Measurements from ENCODE around the gene ERGIC2.

ERGIC2 gene

DNA sequence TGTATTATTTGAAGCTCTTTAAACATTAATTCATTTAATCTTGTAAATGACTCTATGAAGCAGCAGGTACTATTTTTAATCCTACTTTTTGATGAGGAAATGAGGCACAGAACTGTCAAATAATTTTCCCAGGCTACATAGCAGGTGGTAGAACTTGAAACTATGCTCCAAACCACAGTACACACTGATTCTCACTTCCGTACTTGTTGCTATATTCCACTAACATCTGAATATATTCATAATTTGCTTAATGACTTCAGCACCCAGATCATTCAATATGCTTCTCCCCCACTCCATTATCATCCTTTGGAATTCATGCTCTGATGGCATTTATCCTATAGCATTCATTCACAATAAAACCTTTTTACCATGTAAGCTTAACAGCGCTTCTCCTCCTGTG is 4.9 kb downstream of the ERGIC2 start:
- in situ Hi-C loops (cut with MboI; ENCODE audit: low sequenced_read_pairs): no loop called here

DNA sequence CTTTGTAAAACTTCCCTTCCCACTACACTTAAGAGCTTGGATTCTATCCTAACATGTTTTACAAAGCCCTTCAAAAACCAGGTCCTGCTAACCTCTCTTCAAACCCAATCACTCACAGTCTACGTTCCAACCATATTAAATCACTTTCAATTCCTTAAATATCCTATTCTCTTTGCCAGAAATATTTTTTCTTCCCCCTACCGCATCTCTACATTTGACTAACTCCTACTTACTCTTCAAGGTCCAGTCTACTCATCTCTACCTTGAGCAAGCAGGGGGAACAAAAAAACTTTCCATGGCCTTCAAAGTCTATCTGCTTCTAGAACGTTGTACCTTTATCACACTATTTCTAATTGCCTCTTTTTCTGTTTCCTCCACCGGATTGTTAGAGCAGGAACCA is 6.1 kb downstream of the ERGIC2 start:
- in situ Hi-C loops (cut with MboI; ENCODE audit: low sequenced_read_pairs): no loop called here

DNA sequence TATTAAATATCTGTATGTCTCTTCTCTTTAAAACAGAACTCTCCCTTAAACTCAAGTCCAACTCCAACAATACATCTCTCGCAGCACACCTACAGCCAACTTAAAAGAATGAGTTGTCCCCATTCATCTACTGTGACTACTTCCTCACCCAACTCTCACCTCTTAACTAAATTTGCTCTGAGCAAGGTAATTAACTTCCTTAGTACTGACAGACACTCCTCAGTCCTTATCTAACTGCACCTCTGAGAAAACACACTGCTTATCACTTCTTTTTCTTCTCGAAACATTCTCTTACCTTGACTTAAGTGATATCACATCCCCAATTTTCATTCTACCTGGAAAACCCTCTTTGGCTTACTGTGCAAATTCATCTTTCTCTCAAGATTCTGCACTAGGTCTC is 7.0 kb downstream of the ERGIC2 start:
- in situ Hi-C loops (cut with MboI; ENCODE audit: low sequenced_read_pairs): no loop called here

DNA sequence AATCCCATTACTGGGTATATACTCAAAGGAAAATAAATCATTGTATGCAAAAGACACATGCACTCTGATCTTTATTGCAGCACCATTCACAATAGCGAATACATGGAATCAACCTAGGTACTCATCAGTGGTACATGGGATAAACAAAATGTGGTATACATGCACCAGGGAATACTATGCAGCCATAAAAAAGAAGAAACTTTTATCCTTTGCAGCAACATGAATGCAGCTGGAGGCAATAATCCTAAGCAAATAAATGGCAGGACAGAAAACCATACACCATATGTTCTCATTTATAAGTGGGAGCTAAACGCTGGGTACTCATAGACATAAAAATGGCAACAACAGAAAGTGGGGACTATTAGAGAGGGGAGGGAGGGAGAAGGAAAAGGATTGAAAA is 15.9 kb downstream of the ERGIC2 start:
- in situ Hi-C loops (cut with MboI; ENCODE audit: low sequenced_read_pairs): no loop called here

DNA sequence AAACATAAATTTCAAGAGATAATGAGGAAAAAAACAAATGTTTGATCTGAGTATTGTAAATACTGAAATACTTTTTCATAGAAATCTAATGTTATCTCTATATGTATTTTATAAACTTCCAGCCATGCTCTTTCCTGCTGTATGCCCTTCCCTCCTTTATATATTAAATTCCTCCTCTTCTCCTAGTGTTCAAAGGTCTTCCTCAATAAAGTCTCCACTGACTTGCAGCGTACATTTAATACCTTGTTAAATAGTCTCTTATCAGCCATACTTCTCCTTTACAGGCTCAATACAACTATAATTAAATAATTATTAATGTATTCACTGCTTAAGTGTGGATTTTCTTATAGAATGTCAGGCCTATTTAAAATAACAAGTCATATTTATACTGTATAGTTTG is 26.0 kb downstream of the ERGIC2 start:
- in situ Hi-C loops (cut with MboI; ENCODE audit: low sequenced_read_pairs): no loop called here

DNA sequence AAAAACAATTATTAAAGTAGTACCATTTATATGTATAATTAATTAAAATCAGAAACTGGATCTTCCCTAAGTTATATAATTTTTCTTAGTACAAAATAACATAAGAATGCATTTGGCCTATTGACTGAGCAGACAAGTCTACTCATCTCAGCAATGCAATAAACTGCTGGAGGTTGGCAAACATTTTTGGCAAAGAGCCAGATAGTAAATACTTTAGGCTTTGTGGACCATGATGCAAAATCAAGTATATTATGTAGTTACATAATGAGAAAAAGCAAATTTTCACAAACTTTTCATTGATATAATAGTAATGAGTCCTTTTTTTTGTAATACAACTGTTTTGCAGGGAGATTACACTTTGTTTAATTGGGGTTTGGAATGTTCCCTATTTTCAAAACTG is 30.9 kb downstream of the ERGIC2 start:
- in situ Hi-C loops (cut with MboI; ENCODE audit: low sequenced_read_pairs): no loop called here

DNA sequence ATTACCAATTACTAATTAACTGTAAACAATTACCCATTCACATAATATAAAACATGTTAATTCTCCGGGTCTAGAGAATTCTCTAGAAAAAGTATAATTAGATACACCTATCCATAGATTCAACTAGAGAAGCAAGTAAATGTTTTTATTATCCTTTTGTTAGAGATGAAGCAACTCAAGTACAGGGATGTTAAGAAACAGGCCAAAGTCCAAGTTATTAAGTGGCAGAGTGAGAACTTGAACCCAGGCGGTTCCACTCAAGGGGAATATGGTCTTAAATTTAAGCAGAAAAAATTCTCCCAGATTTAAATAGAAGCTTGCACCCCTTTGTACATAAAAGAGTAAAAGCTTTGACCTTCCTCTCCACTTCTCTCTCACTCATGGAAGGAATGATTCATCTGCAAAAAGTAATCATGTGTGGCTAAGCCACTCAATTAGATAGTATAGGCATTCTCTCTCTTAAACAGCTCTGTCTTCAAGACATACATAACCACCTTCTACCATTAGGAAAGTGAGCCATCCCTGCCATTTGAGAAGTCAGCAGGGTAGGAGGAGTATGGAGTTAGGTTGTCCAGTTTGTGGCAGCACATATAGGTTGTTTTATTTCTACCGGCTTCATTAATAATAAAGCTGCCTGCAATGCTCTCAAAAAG is 34.1 kb downstream of the ERGIC2 start:
- in situ Hi-C loops (cut with MboI; ENCODE audit: low sequenced_read_pairs): no loop called here

DNA sequence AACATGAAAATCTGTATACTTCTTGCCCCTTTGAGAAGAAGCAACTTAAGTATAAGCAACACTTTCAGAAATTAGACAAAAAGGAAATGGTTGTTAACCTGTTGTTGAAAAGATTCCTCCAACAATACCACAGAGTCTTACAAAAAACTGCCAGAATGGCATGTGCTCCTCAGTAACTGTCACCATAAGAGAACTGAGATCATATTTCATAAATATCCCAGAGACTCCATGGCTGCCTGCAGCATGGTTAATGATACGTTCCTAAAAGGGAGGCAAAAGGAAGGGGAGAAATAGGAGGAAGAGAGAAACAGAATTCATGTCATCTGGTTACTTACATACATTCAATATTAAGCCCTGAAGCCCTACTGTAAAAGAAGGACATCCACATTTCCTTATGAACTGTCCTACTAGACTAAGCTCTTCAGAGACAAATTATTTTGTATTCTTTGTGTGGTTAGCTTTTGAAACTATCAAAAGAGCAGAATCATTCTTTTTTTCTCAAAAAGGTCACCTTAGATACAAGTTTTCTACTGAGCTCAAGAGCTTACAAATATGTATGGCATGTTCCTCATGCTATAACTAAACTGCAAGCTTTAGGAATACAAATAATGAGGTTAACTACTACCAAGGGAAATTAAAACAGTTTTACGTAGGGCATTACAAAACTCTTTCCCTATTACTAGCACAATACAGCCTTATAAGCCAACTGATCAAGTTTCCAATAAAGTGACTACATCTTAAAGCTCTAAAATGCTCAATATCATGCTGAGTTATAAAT is 37.8 kb downstream of the ERGIC2 start:
- in situ Hi-C loops (cut with MboI; ENCODE audit: low sequenced_read_pairs): no loop called here

DNA sequence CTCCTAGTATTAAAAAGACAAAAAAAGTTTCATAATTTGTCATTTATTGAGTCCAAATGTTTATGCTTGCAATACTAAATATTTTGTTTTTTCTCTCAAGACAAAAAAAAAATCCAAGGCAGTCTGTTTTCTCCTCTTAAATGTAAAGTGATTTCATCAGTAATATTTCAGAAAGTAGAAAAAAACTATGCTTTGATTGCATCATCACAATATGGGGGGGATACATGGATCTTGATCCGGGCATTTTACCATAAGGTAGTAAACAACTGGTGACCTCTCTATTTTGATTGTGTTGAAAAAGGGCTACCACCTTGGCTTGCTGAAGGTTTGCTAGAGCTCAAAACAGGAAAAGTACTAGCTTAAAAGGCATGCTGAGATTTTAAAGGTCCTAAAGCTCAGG is 43.6 kb downstream of the ERGIC2 start:
- in situ Hi-C loops (cut with MboI; ENCODE audit: low sequenced_read_pairs): no loop called here

DNA sequence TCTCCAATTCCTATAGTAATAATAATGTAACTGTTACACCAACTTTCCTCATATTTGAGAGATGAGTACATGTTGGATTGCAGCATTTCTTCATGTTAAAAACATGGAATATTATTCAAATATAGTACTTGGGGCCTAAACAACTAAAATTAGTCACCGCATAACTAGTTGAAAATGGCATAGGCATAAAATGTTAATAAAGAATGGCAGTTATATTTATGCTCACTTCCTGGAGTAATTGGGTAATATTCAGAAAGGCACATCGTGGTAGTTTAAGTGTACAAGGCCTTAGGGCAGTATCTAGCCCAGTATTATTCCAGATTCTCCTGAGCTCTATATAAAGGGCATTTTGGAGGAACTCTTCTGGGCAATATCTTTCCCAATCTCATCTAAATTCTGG is 46.0 kb downstream of the ERGIC2 start:
- in situ Hi-C loops (cut with MboI; ENCODE audit: low sequenced_read_pairs): no loop called here

DNA sequence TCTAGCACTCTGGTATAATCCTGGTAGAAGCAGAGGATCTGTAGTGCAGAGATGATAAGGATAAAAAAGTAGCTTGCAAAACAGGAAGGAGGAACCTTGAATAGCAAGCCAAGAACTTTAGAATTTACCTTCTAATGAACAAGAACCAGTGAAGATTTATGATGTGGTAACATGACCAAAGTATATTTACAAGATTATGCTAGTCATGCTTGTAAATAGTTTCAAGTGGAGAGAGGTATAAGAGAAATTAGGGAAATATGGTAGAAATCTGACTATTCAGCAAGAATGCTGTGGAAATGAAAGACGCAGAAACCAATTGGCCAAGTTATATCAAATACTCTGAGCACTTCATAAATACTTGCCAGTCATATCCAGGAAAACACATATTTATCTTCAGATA is 47.8 kb downstream of the ERGIC2 start:
- in situ Hi-C loops (cut with MboI; ENCODE audit: low sequenced_read_pairs): no loop called here

DNA sequence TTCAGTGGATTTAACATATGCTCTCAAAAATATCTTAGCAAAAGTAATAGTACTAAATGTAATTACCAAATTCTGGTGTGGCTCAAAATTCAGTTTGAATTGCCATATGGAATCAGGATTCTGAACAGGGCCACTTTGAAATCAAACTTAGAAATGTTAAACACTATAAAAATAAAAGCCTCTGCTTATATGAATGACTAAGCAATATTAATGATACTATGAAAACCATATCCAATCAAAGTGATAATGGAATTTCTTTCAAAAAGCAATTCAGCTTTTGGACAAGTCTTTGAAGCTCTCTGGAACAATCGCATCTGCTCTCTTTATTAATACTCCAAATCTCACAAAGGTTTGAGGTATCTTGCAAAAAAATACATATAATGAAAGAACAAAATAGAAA is 51.6 kb downstream of the ERGIC2 start:
- in situ Hi-C loops (cut with MboI; ENCODE audit: low sequenced_read_pairs): no loop called here

DNA sequence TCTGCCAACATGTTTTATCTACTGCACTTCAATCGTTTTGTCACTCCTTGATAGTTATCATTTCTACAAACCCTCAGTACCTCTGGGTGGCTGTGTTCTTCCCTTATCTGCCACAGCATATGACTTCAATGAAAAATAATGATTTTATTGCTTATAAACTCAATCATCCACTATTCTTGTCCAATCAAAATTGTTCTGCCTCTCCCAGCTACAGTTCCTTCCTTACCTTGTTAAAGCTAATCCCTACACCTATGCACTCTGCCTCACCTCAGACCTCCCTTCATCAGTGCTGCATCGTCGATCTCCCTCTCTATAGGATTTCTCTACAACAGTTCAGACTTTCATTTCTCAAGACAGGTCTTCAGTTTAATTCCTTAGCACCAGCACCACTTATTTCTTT is 58.8 kb downstream of the ERGIC2 start:
- in situ Hi-C loops (cut with MboI; ENCODE audit: low sequenced_read_pairs): loop anchor here (25.0 kb wide), 1 partner anchor 235 kb away; no protein-coding TSS in a partner anchor

DNA sequence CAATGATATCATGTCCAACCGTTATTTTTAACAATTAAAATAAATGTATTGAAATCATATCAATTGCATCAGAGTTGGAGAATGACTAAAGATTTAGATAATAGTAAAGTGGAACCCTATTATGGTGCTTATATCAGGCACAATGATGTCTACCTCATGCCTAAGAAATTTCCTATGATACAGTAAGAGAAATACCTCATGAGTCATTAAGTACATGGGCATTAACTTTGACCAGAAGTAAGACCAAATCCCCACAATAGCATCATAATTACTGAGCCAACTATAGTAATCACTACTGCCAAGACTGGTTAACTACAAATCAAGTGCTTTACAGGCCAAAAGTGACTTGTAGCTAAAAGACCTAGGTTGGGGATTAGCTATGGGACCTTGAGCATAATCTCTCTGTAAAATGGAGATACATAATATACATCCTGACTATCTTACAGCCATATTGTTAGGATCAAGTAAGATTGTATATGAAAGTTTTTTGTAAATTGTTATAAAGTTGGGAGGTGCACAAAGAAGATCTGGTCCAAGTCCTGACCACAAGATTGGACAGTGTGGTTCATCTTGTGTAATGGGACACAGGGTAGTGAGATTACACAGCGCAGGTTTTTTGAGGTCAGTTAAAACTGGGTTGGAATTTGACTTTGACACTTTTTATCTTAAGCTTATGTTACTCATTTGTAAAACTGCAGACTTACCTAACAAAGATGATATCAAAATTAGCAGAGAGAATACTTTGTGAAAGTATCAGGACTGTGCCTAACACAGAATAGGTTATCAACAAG is 60.5 kb downstream of the ERGIC2 start:
- in situ Hi-C loops (cut with MboI; ENCODE audit: low sequenced_read_pairs): loop anchor here (25.0 kb wide), 1 partner anchor 233 kb away; no protein-coding TSS in a partner anchor

DNA sequence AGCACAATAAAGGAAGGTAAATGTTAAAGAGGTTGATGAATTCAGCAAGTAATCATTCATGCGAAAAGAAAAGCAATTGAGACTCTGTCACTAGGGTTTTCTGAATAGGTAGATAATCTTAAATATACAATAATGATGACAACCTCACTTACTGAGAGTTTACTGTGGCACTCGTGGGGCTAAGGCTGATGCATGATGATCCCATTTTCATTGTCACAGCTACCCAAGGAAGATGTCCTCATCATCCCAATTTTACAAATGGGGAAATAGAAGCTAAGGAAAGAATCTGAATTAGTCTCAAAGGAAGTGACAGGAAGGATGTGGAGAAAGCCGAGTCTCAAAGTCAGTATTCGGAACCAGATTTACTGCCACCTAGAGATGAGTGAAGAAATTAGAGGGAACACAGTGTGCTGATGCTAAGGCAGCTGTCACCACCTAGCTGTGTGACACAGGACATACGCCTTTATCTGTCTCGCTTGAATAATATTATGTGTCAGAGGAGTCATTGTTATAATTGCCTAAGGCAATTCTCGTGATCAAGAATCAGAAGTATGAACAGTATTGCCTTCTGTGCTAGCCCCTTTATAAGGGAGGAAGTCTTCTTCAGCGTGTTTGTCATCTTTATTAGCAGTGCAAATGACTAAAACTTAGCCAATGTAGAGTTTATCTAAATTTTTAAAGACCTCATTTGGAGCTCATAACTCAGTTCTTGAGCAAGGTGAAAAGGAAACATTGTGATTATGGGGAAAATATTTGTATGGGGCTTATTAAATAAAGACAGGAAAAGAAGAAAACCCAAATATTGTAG is 63.2 kb downstream of the ERGIC2 start:
- in situ Hi-C loops (cut with MboI; ENCODE audit: low sequenced_read_pairs): loop anchor here (25.0 kb wide), 1 partner anchor 230 kb away; no protein-coding TSS in a partner anchor

DNA sequence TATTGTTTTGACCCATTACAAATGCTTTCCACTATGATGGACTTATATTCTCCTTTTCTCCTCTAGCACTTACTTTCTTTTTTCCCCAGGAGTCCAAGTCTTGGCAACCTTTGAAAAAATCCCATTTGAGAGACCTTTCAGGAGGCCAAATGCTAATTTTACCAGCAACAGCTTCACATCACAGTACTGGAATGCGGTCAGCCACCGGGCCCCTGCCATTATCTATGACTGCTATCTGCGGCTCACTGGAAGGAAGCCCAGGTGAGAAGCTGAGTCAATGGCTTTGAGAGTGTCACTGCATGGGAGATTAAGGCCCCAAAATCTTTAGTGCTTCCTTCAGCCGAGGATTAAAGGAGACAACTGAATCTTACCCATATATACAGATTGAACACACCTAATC is 64.2 kb downstream of the ERGIC2 start:
- in situ Hi-C loops (cut with MboI; ENCODE audit: low sequenced_read_pairs): loop anchor here (25.0 kb wide), 1 partner anchor 229 kb away; no protein-coding TSS in a partner anchor

DNA sequence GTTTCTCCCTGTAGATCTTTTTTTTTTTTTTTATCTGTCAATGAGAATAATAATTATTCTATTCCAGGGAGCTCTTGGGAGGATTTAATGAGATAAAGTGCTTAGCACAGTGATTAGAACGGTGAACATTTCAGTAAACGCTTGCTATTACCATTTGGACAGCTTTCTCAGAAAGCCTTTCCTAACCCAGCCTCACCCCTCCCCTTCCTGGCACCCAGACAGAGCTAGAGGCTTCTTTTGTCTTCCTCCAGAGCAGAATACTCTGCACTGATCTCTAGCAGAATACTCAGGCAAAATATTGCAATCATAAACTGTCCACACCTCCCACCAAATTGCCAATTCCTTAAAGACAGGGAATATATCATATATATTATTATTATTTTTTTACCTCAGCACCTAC is 66.6 kb downstream of the ERGIC2 start:
- in situ Hi-C loops (cut with MboI; ENCODE audit: low sequenced_read_pairs): loop anchor here (25.0 kb wide), 1 partner anchor 227 kb away; no protein-coding TSS in a partner anchor

DNA sequence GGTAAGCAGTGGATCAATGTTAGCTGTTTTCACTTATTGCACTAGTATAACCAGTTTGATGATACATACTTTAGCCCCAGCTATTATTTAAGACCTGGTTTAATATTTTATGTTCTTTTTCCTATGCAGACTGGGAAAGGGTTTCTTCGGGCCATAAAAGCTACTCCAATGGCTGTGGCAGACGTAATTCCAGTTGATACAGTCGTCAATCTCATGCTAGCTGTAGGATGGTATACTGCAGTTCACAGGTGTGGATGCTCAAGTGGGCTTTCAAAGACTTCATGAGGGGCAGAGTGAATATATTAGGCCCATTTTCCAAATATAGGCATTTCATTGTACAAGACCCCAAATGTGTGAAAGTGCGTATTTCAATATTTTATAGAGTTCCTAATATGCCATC is 70.1 kb downstream of the ERGIC2 start:
- in situ Hi-C loops (cut with MboI; ENCODE audit: low sequenced_read_pairs): loop anchor here (25.0 kb wide), 1 partner anchor 224 kb away; no protein-coding TSS in a partner anchor

DNA sequence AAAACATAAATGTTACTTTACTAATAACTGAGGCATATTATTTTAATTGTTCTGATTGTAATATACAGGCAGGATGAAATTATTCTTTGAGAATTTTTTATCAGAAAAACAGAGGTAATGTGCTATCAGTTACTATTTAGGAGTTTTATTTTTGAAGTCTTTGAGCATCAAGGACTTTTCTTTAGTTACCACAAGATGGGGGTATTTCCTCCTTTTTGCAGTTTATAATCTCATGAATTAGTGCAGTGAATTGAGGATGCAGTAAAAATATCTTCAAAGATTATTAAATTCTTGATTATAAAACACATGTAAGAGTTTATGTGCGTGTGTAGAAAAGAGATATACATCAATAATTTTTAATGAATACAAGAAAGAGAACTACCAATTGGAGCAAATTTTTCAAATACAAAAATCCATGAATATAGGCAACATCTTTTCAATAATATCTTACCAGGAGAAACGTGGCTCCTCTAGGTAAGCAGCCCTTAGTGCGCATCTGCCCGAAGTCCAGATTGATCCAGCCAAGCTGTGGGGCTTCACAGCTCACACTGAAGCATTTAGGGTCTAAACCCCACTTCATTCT is 71.6 kb downstream of the ERGIC2 start:
- in situ Hi-C loops (cut with MboI; ENCODE audit: low sequenced_read_pairs): loop anchor here (25.0 kb wide), 1 partner anchor 222 kb away; no protein-coding TSS in a partner anchor

DNA sequence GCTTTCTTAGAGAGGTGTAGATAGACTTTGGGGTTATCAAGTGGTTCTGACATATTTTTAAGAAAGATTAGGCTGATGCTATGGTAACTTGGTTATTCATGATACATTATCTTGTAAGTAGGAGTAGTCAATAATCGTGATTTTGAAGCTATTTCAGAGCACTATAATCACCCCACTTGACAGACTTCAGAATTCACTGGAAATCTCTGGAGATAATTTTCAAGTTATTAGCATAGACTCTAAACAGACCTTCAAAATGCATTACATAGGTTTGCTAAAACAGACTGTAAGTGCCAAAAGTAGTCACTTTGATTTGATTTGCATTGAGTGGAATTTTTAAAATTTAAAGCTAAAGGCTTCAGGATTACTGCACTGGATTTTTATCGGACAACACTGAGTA is 74.3 kb downstream of the ERGIC2 start:
- in situ Hi-C loops (cut with MboI; ENCODE audit: low sequenced_read_pairs): loop anchor here (25.0 kb wide), 1 partner anchor 219 kb away; no protein-coding TSS in a partner anchor

All from HL-60/S4 treated with phorbol 12-myristate 13-acetate at 8.2 ng/mL for 4 days and 3 days (cell line).